ENCODE results near the gene DESI2. TPM values are rescaled to one million over a fixed set of nuclear protein-coding genes. Genes with fewer than 3 reads are reported as not detected.

Gene DESI2
- total RNA-seq, 1 donor from 2014 or later = 25.5 TPM

- DNase-seq (ENCODE audit: extremely low spot score in 2 of 2) = no peak
- intact Hi-C loops (cut with DNase I) = no loop called here
- Histone ChIP-seq H3K36me3 (no peaks in the 10 kb centered on the region), H3K9me3 (no peaks in the 10 kb centered on the region), H3K4me1 (peaks cover 42% of the 10 kb centered on the region), H3K27ac (peak overlapping the region; percentile 92), H3K27me3 (no peaks in the 10 kb centered on the region), H3K4me3 (peak overlapping the region; percentile 83 to 88)
- no peak for TF ChIP-seq POLR2A (IDR thresholded peaks at IDR 0.05)
- no peak for TF ChIP-seq CTCF (IDR thresholded peaks at IDR 0.05)
- TF ChIP-seq POLR2AphosphoS5 (IDR thresholded peaks at IDR 0.05; ENCODE audit: insufficient read depth in 1 of 2, low read depth in 1 of 2) = no peak
Measured at GRCh38 chr1:244653439-244654107, 647 bp downstream of the DESI2 start.

GRCh38 chr1:244654108-244655038 lies 1.4 kb downstream of the DESI2 start:
- H3K9me3 ChIP-seq = no peaks in the 10 kb centered on the region
- DNase-seq (ENCODE audit: extremely low spot score in 2 of 2) = no peak
- peak overlapping the region; percentile 92 for H3K27ac ChIP-seq
- H3K27me3 ChIP-seq = no peaks in the 10 kb centered on the region
- no peaks in the 10 kb centered on the region for H3K36me3 ChIP-seq
- TF ChIP-seq POLR2A (IDR thresholded peaks at IDR 0.05) = no peak
- TF ChIP-seq POLR2AphosphoS5 (IDR thresholded peaks at IDR 0.05; ENCODE audit: insufficient read depth in 1 of 2, low read depth in 1 of 2) = no peak
- TF ChIP-seq CTCF (IDR thresholded peaks at IDR 0.05) = no peak
- H3K4me3 ChIP-seq = peak overlapping the region; percentile 83 to 88
- intact Hi-C loops (cut with DNase I) = loop anchor here (5.0 kb wide), 1 partner anchor 197 kb away; no protein-coding TSS in a partner anchor
- H3K4me1 ChIP-seq = peaks cover 44% of the 10 kb centered on the region

- no peak for DNase-seq (ENCODE audit: extremely low spot score in 2 of 2)
- H3K27ac ChIP-seq = no peak overlapping the region
- no peak overlapping the region for H3K4me3 ChIP-seq
- peaks cover 44% of the 10 kb centered on the region for H3K4me1 ChIP-seq
- H3K27me3 ChIP-seq = no peaks in the 10 kb centered on the region
- TF ChIP-seq POLR2A (IDR thresholded peaks at IDR 0.05) (no peak), CTCF (IDR thresholded peaks at IDR 0.05) (no peak), POLR2AphosphoS5 (IDR thresholded peaks at IDR 0.05; ENCODE audit: insufficient read depth in 1 of 2, low read depth in 1 of 2) (no peak)
- H3K9me3 ChIP-seq = no peaks in the 10 kb centered on the region
- no peaks in the 10 kb centered on the region for H3K36me3 ChIP-seq
- intact Hi-C loops (cut with DNase I) = loop anchor here (5.0 kb wide), 1 partner anchor 198 kb away; no protein-coding TSS in a partner anchor
Measured at GRCh38 chr1:244655186-244655585, 2.3 kb downstream of the DESI2 start.

GRCh38 chr1:244657421-244657820 lies 4.5 kb downstream of the DESI2 start:
- peaks cover 36% of the 10 kb centered on the region for H3K4me1 ChIP-seq
- TF ChIP-seq CTCF (IDR thresholded peaks at IDR 0.05) = no peak
- no peak for TF ChIP-seq POLR2AphosphoS5 (IDR thresholded peaks at IDR 0.05; ENCODE audit: insufficient read depth in 1 of 2, low read depth in 1 of 2)
- no peak for TF ChIP-seq POLR2A (IDR thresholded peaks at IDR 0.05)
- intact Hi-C loops (cut with DNase I) = loop anchor here (5.0 kb wide), 1 partner anchor 200 kb away; no protein-coding TSS in a partner anchor
- no peaks in the 10 kb centered on the region for H3K27me3 ChIP-seq
- H3K27ac ChIP-seq = no peak overlapping the region
- DNase-seq (ENCODE audit: extremely low spot score in 2 of 2) = no peak
- H3K36me3 ChIP-seq = no peaks in the 10 kb centered on the region
- no peaks in the 10 kb centered on the region for H3K9me3 ChIP-seq
- H3K4me3 ChIP-seq = no peak overlapping the region
